Ovary (tissue), 9 donors: ENCODE measurements around the gene MMAB. TPM values are rescaled to one million over a fixed set of nuclear protein-coding genes. Genes with fewer than 3 reads are reported as not detected.

Source experiments
- DNase-seq, 5 donors: peaks; one replicate each; pipeline ENCODE4 v3.0.0-alpha.2; 2019 to 2020
- H3K27ac ChIP-seq, 2 donors: fragments of 200-600 bp; one replicate each; pipeline versions ENCODE4 v1.5.1 to v1.8.0; 2019 to 2022
- H3K27me3 ChIP-seq: fragments of 200-600 bp; one replicate; pipeline ENCODE4 v1.8.0; 2022
- H3K36me3 ChIP-seq: fragments of 200-600 bp; sonication (generic); one replicate; pipeline ENCODE4 v1.5.1; 2019
- H3K4me1 ChIP-seq: one replicate; pipeline ENCODE4 v1.8.1; 2013; ENCODE audit warnings: mild to moderate bottlenecking, moderate library complexity; ENCODE audit not compliant: insufficient read depth
- H3K4me3 ChIP-seq: fragments of 200-600 bp; sonication (generic); one replicate; pipeline ENCODE4 v1.5.1; 2017
- H3K9me3 ChIP-seq, 2 donors: fragments of 200-600 bp in 1 of 2; sonication (generic) in 1 of 2; one replicate each; pipeline versions ENCODE4 v1.5.1 to v1.8.1; 2013 to 2019; ENCODE audit warnings: mild to moderate bottlenecking in 1 of 2, moderate library complexity in 1 of 2
- CTCF ChIP-seq, 3 donors: fragments of 450-650 bp in 2 of 3; fragments of 200-600 bp in 1 of 3; IDR thresholded peaks; one replicate each; pipeline versions ENCODE4 v1.5.1 to v1.8.0; 2016 to 2022; ENCODE audit warnings: antibody characterized with exemption in 3 of 3, mild to moderate bottlenecking in 1 of 3
- EP300 ChIP-seq: sonication (generic); formaldehyde crosslinking; IDR thresholded peaks from one replicate; pipeline ENCODE4 v1.6.1; 2017; ENCODE audit warnings: antibody characterized with exemption
- POLR2A ChIP-seq: fragments of 450-650 bp; IDR thresholded peaks from one replicate; pipeline ENCODE4 v1.6.1; 2017; ENCODE audit warnings: antibody characterized with exemption, mild to moderate bottlenecking, moderate library complexity
- WGBS, 3 donors: extraction: QIAGEN DNeasy Blood & Tissue Kit in 1 of 3; methylation state at CpG; one replicate each; pipeline versions ENCODE4 v1.1.5 to v1.1.7; 2013 to 2017; 5-methylcytosine and 5-hydroxymethylcytosine counted together
- intact Hi-C, 4 donors: fragments of 100-400 bp; cut with DNase I; formaldehyde crosslinking; loops; one replicate each; pipeline versions ENCODE4 v1.11.0 to v1.15.1; 2022 to 2023
- polyA plus RNA-seq, 2 donors: library from polyadenylated mRNA; stranded (reverse); fragments of 200-250 nt in 1 of 2; fragments of 350-450 nt in 1 of 2; fragmentation: Illumina TruSeq in 1 of 2; extraction: RNeasy Lipid Tissue Mini Kit (QIAGEN cat#74804) in 1 of 2; gene quantifications; one replicate each; pipeline ENCODE4 v1.2.3, GENCODE V29; 2013 to 2014
- total RNA-seq, 7 donors: library from RNA; depleted of rRNA in 2 of 7; stranded (reverse); fragments of >200 nt in 2 of 7; fragmentation: NEBNext Ultra II Directional in 3 of 7; extraction: Animal tissue kit (Norgen Biotek cat#: 25700) in 3 of 7; gene quantifications; one replicate each; pipeline versions ENCODE4 v1.1.0 to v1.2.4, GENCODE V29; 2016 to 2023
- donor health status: DM: no; HTN: no; CAD: no; lungs with moderate emphysema.
- donor health status: DM: no; HTN: no; CAD: no.
- donor health status: Bipolar disorder and iron deficiency.
- donor health status: DM: yes; HTN: yes; CAD: no.
- donor health status: DM: no; HTN: no; CAD: no.
- donor health status: DM: yes; HTN: yes; CAD: no.

MMAB gene
- total and polyA plus RNA-seq, 9 donors, result 20.2 to 94.9 (median 33.2) TPM

- H3K4me3 ChIP-seq, result no peak overlapping the region
- DNase-seq, result no peak
- no peaks in the 10 kb centered on the region for H3K4me1 ChIP-seq
- H3K9me3 ChIP-seq, result no peaks in the 10 kb centered on the region
- 89 to 91% (median 91%) methylated on average over 7 of the region's 7 CpGs for WGBS, 3 donors
- intact Hi-C loops, result no loop called here
- H3K27ac ChIP-seq, result no peak overlapping the region
- no peaks in the 10 kb centered on the region for H3K36me3 ChIP-seq
- TF ChIP-seq EP300 (no peak), CTCF (IDR thresholded peaks at IDR 0.05) (no peak), POLR2A (no peak)
- no peaks in the 10 kb centered on the region for H3K27me3 ChIP-seq
Observed at GRCh38 chr12:109579639-109580038, 6.3 kb upstream of the MMAB start.

- 84 to 94% (median 93%) methylated on average over 8 of the region's 8 CpGs for WGBS, 3 donors
- H3K27ac ChIP-seq, result no peak overlapping the region
- H3K27me3 ChIP-seq, result no peaks in the 10 kb centered on the region
- H3K36me3 ChIP-seq, result no peaks in the 10 kb centered on the region
- H3K4me1 ChIP-seq, result peaks cover 3% of the 10 kb centered on the region
- no peaks in the 10 kb centered on the region for H3K9me3 ChIP-seq
- TF ChIP-seq EP300 (no peak), POLR2A (no peak), CTCF (IDR thresholded peaks at IDR 0.05) (no peak)
- no peak overlapping the region for H3K4me3 ChIP-seq
- intact Hi-C loops, result no loop called here
- no peak for DNase-seq
Observed at GRCh38 chr12:109578330-109578927, 5.1 kb upstream of the MMAB start.

GRCh38 chr12:109577311-109577710 is 4.0 kb upstream of the MMAB start:
- no peak overlapping the region for H3K4me3 ChIP-seq
- WGBS, 3 donors, result 88 to 96% (median 94%) methylated on average over 1 of the region's 1 CpG
- H3K4me1 ChIP-seq, result peaks cover 3% of the 10 kb centered on the region
- no peaks in the 10 kb centered on the region for H3K36me3 ChIP-seq
- no peaks in the 10 kb centered on the region for H3K9me3 ChIP-seq
- DNase-seq, result no peak
- H3K27me3 ChIP-seq, result no peaks in the 10 kb centered on the region
- intact Hi-C loops, result no loop called here
- H3K27ac ChIP-seq, result no peak overlapping the region
- TF ChIP-seq POLR2A (no peak), CTCF (IDR thresholded peaks at IDR 0.05) (no peak), EP300 (no peak)

- no peak for DNase-seq
- H3K27me3 ChIP-seq, result no peaks in the 10 kb centered on the region
- no peak overlapping the region for H3K4me3 ChIP-seq
- H3K27ac ChIP-seq, result no peak overlapping the region
- TF ChIP-seq POLR2A (no peak), CTCF (IDR thresholded peaks at IDR 0.05) (no peak), EP300 (no peak)
- intact Hi-C loops, result no loop called here
- 77 to 84% (median 82%) methylated on average over 3 of the region's 3 CpGs for WGBS, 3 donors
- H3K36me3 ChIP-seq, result no peaks in the 10 kb centered on the region
- H3K9me3 ChIP-seq, result no peaks in the 10 kb centered on the region
- H3K4me1 ChIP-seq, result peaks cover 3% of the 10 kb centered on the region
Observed at GRCh38 chr12:109575683-109576082, 2.4 kb upstream of the MMAB start.
